GM19023 (cell line): Measurements from ENCODE around the gene NFATC2.

ENCODE experiments used
- ATAC-seq: cut with Tn5 transposase; IDR thresholded peaks from one replicate; pipeline ENCODE4 v1.9.1; 2021; ENCODE audit warnings: mild to moderate bottlenecking, moderate library complexity; ENCODE audit not compliant: unreplicated experiment

NFATC2 gene

DNA sequence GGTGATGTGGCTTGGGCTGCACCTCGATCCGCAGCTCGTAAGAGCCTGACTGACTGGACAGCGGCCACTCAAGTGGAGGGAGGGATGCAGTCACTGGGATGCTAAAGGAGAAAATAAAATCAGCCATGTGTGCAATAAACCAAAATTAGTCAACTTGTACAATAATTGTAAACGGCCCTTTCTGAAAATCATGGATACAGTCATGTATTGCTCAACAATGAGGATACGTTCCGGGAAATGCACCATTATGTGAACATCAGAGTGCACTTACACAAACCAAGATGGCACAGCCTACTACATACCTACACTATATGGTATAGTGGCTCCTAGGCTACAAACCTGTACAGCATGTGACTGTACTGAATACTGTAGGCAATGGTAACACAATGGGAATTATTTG is 25.7 kb downstream of the NFATC2 start:
- ATAC-seq = no peak

DNA sequence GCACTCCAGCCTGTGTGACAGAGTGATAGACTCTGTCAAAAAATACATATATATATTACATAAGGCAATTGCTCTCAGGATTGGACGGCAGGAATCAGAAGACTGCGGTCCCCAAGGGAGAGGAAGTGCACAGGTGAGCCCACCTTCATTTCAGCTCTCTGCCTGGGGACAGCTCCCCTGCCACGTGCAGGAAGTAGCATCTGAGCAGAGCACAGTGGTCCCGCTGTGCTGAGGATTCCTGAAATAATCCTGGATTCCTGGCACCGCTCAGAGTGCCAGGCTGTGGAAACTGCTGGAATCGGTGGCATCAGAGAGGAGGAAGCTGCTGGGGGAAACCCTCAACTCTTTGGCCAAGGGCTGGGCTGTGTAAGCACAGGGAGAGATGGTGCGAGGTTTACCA is 27.7 kb downstream of the NFATC2 start:
- no peak for ATAC-seq

DNA sequence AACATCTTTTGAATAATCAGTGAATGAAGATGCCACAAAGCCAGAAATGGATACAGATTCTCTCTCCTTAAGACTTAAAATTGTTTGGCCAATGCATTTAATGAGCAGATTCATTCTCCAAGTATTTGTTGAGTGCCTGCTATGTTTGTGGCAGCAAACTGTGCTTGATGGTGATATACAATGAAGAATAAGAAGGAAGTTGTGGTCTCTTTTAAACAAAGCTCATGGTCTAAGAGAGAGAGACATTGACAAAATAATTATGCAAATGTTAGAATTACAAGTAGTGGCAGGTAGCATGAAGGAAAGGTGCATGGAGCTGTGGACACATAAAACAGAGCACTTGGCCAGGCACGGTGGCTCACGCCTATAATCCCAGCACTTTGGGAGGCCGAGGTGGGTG is 28.3 kb downstream of the NFATC2 start:
- ATAC-seq = no peak

DNA sequence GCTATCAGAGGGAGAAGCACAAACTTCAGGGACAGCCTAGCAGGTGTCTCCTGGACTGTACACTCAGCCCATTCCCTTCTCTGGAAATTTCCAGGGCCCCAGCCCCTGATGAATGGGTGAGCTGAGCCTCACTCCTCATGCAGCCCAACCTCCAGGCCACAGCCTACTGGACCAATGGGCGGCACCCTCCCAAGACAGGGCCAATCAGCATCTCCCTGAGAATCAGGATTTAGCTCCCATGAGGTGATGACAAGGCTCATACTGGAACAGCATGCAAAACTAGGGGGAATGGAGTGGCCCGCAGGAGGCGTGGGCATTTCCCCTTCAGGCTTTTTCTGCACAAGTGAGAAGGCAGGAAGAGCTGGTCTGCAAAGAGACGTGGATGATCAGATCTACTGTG is 29.0 kb downstream of the NFATC2 start:
- ATAC-seq = no peak

DNA sequence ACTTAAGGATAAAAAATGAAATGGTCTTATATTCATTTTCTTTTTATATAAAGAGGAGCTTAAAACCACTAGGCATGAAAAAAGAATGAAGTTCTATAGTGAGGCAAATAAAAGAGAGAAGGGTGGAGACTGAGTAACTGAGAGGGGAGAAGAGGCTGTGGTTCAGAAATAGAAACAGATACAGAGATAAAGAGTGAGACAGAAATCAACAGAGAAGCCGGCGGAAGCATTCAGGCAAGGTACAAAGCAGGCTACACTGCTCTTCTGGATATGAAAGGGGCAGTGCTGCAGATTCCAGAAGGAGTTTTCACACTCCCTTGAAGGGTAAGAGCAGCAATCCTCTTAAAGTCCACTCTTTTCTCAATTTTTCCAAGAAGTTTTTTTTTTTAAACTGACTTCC is 29.9 kb downstream of the NFATC2 start:
- ATAC-seq = no peak

DNA sequence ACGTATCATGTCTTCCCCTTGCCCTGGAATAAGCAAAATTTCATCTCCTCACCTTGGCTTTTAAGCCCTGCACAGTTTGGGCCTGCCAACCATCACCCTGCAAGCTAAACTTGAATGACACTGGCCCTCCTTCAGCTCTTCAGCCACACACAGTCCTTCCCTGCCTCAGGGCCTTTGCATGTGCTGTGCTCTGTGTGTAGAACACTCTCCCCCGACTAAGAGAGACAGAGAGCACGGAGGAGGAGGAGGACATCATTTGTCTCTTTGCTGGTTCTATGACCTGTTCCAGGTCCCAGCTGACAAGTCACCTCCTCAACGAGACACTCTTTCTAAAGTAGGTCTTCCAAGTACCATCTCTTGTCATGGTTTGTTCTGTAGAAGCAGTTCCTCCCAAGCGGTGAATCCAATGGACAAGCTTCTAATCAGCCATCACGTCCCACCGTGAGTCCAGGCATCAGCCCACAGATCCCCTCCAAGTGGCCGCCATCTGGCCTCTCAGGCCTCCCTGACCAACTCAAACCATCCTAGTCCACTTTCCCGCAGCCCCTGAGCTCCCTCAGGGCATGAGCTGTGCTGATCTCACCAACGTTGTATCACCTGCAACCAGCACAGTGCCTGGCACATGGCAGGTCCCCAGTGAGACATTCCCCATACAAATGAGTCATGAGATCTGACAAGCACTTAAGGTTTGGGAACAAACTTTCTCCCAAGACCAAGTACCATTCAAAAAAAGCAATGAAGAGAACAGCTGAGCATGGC is 30.5 kb downstream of the NFATC2 start:
- ATAC-seq = no peak

DNA sequence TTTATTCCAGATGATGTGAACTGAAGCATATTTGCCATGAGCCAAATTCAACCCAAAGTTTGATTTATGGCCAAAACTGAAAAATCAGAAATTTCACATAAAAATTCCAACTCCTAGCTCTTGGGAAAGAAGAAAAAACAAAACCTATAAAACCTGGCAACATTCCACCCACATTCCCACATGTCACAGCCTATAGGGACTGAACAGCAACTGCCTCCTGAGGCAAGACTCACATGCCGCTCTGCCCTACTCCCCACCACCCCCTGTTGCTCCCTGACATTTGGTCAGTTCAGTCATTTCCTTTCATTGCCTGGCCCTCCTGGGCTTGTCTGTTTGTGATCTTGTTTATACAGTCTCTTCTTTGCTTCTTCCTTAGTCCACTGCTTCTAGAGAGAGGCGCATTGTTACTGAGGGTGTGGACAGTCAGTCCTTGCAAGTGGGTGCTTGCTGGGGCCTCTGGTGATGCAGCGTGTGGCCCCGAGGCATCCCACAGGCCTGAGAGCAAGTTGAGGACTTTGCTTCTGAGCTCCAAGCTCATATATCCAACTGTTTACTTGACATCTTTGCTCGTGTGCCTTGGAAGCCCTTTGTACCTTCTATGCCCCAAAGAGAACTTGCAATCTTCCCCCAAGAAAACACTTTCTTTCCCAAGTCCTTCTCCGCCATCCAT is 31.4 kb downstream of the NFATC2 start:
- no peak for ATAC-seq

DNA sequence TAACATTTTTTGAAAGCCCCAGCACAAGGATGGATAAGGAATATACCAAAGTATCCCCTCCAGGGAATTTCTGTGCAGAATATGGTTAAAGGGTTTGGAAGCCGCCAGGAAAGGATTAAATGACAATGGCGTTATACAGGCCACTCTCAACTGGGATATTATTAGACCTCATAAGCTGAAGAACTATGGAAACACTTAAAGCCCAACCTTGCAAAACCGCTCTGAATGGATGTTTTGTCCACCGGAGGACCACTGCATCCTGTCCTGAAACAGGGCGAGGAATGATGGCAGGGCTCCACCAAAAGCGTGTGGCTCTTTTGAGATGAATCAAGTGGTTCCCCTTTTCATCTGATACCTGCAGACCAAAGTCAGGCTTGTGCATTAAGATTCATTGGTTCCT is 32.4 kb downstream of the NFATC2 start:
- ATAC-seq = no peak

DNA sequence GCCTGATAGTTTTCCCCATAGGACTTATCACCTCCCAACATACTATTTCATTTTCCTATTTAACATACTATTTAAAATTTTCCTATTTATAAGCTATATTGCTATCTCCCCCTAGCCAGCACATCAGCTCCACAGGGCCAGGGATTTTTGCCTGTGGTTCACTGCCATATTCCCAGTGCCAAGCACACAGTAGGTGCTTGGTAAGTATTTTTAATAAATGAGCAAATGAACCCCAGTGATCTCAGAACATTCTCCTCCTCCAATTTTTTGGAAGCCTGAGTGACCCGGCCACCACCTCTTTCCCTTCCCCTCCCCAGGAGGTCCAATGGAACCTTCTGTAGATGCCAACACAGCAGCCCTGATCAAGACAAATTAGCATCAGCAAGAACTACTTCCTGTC is 33.3 kb downstream of the NFATC2 start:
- ATAC-seq = no peak

DNA sequence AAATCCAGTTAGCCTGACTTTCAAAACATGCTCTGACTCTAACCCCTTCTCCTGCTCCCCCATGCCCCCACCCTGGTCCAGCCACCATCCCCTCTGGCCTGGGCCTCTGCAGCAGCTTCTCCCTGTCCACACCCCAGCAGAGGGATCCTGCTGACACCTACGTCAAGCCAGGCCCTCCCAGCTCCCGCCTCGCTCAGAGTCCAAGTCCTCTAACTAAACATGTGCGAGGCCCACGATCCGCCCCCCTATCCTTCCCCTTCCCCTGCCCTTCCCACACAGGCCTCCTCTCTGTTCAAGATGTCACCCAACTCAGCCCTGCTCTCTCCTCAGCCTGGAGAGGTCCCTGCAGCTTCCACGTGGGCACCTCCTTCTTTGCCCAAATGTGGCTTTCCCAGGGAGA is 33.7 kb downstream of the NFATC2 start:
- ATAC-seq = no peak

DNA sequence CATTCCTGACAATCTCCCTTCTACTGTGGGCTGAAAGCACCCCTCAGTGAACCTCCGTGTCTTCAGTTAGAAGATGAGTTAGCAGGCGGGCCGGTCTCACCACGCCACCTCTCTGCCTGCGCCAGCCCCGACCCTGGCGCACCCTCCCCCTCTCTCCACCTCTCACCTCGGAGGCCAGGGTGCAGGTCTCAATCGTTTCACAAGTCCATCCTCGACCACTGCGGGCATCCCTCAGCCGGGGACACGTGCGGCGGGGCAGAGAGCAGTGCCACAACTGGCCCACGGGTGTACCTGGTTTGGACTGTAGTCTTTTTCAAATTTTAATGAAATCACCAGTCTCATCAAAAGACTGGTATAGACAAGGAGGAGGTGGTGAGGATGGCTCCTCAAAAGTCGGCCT is 34.4 kb downstream of the NFATC2 start:
- no peak for ATAC-seq

DNA sequence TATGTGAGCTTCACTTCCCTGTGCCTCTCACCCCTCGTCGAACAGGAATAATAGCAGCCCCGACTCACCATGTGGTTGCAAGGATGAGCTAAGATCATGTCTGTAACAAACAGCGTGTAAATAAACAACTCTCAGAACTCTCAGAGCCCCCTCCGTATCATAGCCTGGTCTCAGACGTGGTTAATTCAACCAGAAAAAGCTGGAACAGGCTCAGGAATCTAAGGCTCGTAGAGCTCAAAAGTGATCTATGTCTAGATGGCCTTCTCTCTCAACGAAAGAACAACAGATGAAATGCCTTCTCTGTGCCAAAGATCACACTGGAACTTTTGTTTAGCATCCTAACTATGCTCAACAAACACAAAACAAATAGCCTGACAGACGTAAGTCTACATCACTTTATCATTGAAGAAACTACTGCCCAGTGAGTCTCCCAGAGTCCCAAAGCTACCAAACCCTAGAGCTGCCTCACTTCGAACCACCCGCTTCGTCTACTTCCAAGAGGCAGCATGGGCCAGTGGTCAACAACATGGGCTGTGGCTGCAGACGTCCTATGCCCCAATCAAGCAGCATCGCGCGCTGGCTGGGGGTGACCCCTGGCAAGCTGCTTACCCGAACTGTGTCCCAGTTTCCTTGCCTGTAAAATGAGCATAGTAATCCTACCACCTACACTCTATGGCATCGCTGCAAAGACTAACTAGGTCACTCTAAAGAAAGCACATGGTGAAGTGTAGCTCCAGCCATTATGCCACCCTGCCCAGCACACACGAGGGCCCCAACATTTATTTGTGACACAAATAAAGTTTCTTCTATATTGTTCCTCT is 35.1 kb downstream of the NFATC2 start:
- ATAC-seq = no peak

DNA sequence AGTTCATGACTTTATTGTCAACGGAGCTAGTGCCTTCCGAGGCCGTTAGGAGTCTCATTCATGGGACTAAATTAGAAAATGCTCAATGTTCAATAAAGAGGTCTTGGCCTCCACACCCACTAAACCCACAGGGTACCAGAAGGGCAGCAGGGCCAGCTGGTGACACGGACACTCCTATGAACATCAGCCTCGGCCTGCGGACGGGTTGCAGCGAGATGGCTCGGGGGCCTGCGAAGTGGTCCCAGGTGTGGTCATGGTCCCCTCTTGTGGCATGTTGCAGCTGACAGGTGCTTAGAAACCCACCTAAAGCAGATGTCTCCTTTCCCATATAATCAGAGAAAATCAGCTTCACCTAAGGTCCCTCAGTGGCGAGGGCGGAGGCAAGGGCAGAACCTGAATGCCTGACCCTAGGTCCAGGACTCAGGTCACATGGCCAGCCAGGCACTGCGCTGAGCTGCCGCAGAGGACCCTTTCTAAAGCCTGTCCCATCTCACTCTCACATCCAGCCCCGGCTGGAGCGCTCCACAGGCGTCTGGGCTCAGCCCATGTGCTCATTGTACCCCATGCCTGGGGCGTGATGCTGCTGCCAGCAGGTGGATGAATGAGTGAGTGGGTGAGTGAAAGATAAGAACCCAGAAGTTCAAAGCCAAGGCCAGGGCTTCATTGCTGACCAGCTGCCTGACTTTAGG is 35.8 kb downstream of the NFATC2 start:
- no peak for ATAC-seq

DNA sequence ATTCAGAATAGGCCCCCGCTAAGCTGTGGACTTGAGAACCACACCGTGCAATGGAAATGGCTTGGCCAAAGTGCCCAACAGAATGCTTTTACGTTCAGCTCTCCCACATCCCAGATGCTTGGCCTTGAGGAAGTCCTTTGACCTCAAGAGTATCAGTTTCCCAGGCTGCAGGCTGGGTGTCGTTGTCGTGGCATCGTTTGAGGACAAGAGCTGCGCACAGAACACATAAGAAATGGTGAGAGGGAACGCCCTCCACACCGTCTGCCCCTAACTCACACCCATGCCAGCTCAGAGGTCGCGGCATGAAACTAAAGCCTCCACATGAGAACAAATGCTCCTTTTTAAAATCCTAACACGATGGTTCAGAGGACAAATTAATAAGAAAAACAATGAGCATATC is 37.0 kb downstream of the NFATC2 start:
- no peak for ATAC-seq

DNA sequence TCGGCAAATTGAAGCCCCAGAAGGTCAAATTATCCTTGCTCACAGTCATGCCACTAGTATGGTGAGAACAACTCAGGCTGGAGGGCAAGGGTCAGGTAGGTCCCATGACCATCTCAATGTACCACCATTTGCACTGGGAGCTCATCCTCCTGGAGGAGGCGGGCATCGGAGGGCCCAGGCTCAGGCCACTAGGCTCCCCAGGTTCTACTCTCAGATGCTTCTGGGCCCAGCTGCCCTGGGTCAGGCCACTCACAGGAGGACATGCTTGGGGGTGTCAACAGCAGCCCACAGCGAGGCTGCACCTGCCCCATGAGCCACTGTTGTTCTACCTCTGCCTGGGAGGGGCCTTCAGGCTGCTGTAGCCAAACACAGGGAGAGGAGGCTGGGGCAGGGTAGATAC is 39.1 kb downstream of the NFATC2 start:
- no peak for ATAC-seq

DNA sequence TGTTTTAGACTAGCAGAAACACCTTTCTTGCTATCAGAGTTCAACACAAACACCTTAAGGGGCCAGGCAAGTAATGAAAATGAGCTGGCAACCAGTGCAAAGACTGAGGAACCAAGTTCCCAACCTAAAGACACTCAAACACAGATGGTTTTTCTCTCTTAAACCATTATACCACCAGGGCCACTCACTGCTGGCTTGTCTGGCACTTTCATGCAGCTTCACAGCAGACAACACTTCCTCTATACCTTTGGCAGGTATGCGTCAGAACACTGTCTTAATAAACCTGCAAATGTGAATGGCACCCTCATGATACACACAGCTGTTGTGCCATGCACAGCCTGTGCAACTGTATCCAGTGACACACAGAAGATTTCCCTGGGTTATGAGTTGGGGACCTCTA is 41.6 kb downstream of the NFATC2 start:
- no peak for ATAC-seq

DNA sequence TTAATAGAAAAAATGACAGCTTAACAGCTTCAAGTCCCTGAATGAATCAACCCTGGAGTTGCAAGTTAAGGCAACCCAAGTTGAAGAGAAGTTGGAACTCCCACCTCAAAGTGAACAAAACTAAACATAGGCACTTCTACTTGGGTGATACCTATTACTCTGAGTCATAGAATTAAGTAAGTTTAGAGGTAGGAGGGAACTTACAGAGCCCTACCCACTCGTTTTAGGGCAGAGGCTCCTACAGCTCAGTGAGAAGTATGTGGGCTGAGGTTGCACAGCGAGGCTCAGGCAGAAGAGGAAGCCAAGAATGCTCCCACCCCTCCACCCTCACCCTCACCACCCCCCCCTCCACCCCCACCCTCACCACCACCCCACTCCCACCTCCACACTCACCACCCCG is 42.2 kb downstream of the NFATC2 start:
- peak; percentile 64 for ATAC-seq

DNA sequence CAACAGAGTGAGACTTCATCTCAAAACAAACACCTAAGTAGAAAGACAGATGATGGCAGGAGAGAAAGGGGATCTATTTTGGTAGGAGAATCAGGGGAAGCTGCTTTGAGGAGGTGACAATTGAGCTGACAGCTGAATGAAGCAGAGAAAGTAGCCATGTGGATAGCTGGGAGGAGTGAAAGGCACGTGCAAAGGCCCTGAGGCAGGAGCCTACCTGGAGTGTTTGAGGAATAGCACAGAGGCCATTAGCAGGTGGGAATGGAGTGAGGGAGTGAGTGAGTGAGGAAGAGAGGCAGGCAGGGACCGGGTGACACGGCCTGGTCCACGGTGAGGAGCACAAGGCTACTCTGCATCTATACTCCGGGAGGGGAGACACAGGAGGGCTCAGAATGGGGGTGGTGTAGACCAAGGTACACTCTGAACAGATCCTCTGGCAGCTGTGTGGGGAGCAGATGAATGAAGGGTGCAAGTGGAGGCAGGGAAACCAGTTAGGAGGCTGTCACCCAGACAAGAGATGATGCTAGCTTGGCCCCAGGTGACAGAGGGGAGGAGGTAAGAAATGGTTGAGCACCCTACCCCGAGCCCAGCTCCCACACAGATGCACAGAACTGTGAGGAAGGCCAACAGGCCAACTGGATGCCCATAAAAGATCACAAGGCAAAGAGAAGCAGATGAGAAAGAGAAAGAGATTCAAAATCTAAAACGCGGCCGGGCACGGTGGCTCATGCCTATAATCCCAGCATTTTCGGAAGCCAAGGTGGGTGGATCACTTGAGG is 43.6 kb downstream of the NFATC2 start:
- ATAC-seq = no peak

DNA sequence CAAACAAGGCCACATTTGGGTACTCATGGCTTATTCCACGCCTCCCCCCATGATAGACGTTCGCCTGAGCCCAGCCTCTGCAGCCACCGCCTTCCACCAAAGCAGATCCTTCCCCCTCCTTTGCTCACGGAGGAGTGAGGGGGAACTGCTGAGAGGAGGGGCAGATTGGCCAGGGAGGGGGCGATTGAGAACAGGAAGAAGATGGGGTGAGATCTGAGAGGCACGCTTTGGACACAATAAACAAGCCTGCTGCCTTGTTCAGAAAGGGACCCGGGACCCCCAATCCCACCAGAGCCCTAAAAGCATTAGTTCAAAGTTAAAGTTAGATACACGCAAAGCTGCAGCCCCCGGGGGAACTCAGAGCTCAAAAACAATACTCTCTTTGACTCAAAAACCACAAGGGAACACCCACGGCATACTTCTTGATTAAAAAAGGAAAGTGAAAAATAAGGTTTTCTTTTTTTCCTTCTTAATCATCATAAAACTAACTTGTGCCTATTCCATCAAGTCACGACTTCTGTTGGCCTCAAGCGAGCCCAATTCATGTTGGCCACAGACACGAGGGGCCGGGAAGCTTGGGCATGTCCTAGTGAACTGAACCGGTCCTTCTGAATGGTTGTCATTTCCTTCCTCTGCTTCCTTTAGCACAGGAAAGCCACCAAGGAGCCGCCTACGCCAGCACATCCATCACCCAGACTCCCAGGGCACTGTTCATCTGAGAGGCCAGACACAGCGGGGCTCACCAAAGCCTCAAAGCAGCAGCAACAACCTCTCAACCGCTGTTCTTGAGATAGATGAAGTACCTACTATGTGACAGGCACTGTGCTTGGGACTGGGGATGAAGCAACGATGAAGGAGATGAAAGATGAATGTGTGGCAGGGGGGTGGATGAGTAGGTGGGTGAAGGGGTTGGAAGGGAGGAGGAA is 44.7 kb downstream of the NFATC2 start:
- no peak for ATAC-seq

DNA sequence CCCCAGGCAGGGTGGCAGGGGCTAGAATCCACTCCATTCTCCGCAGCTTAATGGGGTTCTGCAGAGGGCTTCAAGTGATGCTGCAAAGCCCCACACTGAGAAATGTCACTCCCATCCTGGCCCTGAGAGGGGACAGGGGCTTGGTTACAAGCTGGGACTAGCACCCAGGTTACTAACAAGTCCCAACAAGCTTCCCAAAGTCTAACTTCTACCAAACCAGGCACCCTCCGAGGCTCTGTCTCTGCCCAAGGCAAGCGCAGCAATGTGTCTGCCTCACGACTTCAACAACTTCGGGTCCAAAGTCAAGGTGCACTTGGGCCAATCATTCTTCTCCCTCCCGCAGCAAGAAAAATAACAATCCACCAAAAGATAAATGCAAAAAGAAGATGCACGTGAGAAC is 45.6 kb downstream of the NFATC2 start:
- no peak for ATAC-seq
